GM23248 (cell line): ENCODE measurements around the gene RASSF1. TPM values are rescaled to one million over a fixed set of nuclear protein-coding genes. Genes with fewer than 3 reads are reported as not detected.

Source experiments
- DNase-seq: peaks from one replicate; pipeline ENCODE4 v3.0.0-alpha.2; 2015
- H2AFZ ChIP-seq: fragments of 200-600 bp; sonication (generic); 2 replicates; pipeline ENCODE4 v1.6.1; 2016; ENCODE audit warnings: antibody characterized with exemption
- H3F3A ChIP-seq: fragments of 200-600 bp; sonication (generic); 2 replicates; pipeline ENCODE4 v1.6.1; 2016; ENCODE audit warnings: mild to moderate bottlenecking, antibody characterized with exemption, mixed run types; ENCODE audit not compliant: insufficient read depth
- H3K27ac ChIP-seq: fragments of 200-600 bp; sonication (generic); 2 replicates; pipeline ENCODE4 v1.5.1; 2016; ENCODE audit warnings: mild to moderate bottlenecking
- H3K27me3 ChIP-seq: fragments of 200-600 bp; sonication (generic); replicated peaks from 2 replicates; pipeline ENCODE4 v1.6.1; 2016; ENCODE audit warnings: mild to moderate bottlenecking; ENCODE audit not compliant: insufficient read depth
- H3K36me3 ChIP-seq: fragments of 200-600 bp; sonication (generic); 2 replicates; pipeline ENCODE4 v1.6.1; 2016; ENCODE audit warnings: low read depth, mild to moderate bottlenecking
- H3K4me1 ChIP-seq: fragments of 200-600 bp; sonication (generic); 2 replicates; pipeline ENCODE4 v1.6.1; 2016; ENCODE audit warnings: mild to moderate bottlenecking; ENCODE audit not compliant: insufficient read depth
- H3K4me2 ChIP-seq: fragments of 200-600 bp; sonication (generic); one replicate; pipeline ENCODE4 v1.6.1; 2016; ENCODE audit warnings: mild to moderate bottlenecking; ENCODE audit not compliant: unreplicated experiment
- H3K4me3 ChIP-seq: fragments of 200-600 bp; sonication (generic); 2 replicates; pipeline ENCODE4 v1.5.1; 2016; ENCODE audit warnings: mild to moderate bottlenecking
- H3K79me2 ChIP-seq: fragments of 200-600 bp; sonication (generic); 2 replicates; pipeline ENCODE4 v1.6.1; 2016; ENCODE audit warnings: mild to moderate bottlenecking; ENCODE audit not compliant: insufficient read depth
- H3K9ac ChIP-seq: fragments of 200-600 bp; sonication (generic); 2 replicates; pipeline ENCODE4 v1.6.1; 2016; ENCODE audit warnings: mild to moderate bottlenecking
- H3K9me2 ChIP-seq: fragments of 200-600 bp; sonication (generic); 2 replicates; pipeline ENCODE4 v1.6.1; 2016; ENCODE audit warnings: mixed run types, mild to moderate bottlenecking, moderate library complexity; ENCODE audit not compliant: insufficient read depth
- H3K9me3 ChIP-seq: fragments of 200-600 bp; sonication (generic); one replicate; pipeline ENCODE4 v1.6.1; 2017; ENCODE audit warnings: low read depth
- H4K20me1 ChIP-seq: fragments of 200-600 bp; sonication (generic); 2 replicates; pipeline ENCODE4 v1.6.0; 2016; ENCODE audit not compliant: insufficient read depth
- EZH2 ChIP-seq: fragments of 200-600 bp; sonication (generic); IDR thresholded peaks from 2 replicates; pipeline ENCODE4 v1.6.1; 2018; ENCODE audit warnings: antibody characterized with exemption, mild to moderate bottlenecking; ENCODE audit not compliant: insufficient read depth, poor library complexity, severe bottlenecking
- EZH2phosphoT487 ChIP-seq: fragments of 200-600 bp; sonication (generic); IDR thresholded peaks from 2 replicates; pipeline ENCODE4 v1.6.1; 2018; ENCODE audit warnings: antibody characterized with exemption, moderate library complexity, mild to moderate bottlenecking, low read depth; ENCODE audit not compliant: insufficient read depth
- WGBS, 2 experiments: methylation state at CpG; one replicate each; pipeline ENCODE4 v1.1.6; 2015 to 2017; ENCODE audit warnings: low lambda C conversion rate in 2 of 2, low coverage in 1 of 2; ENCODE audit errors: missing lambda C conversion rate in 2 of 2; 5-methylcytosine and 5-hydroxymethylcytosine counted together
- in situ Hi-C: fragments of 300-500 bp; cut with MboI; formaldehyde crosslinking; loops from 2 replicates; pipeline ENCODE4 v1.15.0; 2020
- polyA plus RNA-seq: library from polyadenylated mRNA; unstranded; fragments of >200 nt; fragmentation: Nextera tagmentation; extraction: Ambion mirVana; gene quantifications from 2 replicates; pipeline ENCODE4 v1.2.1, GENCODE V29; 2016
- total RNA-seq: library from RNA; depleted of rRNA; stranded (reverse); fragments of >200 nt; shearing (Covaris generic); gene quantifications from 2 replicates; pipeline ENCODE4 v1.2.3, GENCODE V29; 2014

The RASSF1 gene
- total and polyA plus RNA-seq, 2 experiments from 2014 or later: 56.4 to 57.5 TPM

GRCh38 chr3:50325497-50326181 lies 15.0 kb downstream of the RASSF1 start:
- Histone ChIP-seq H3K36me3 (peaks cover 16% of the 10 kb centered on the region), H3F3A (peaks cover 24% of the 10 kb centered on the region), H3K9me2 (no peaks in the 10 kb centered on the region), H3K4me3 (no peak overlapping the region), H3K9me3 (no peaks in the 10 kb centered on the region), H3K9ac (no peak overlapping the region), H3K27ac (no peak overlapping the region), H2AFZ (no peak overlapping the region), H3K27me3 (no peaks in the 10 kb centered on the region), H3K4me1 (peaks cover 21% of the 10 kb centered on the region), H3K79me2 (peaks cover 22% of the 10 kb centered on the region), H4K20me1 (no peaks in the 10 kb centered on the region), H3K4me2 (no peak overlapping the region)
- DNase-seq: no peak
- 76 to 87% methylated on average over 11 of the region's 11 CpGs for WGBS, 2 experiments
- in situ Hi-C loops: no loop called here
- TF ChIP-seq EZH2: no peak
- no peak for TF ChIP-seq EZH2phosphoT487

- no peak overlapping the region for H2AFZ ChIP-seq
- H3K4me2 ChIP-seq: no peak overlapping the region
- 58% methylated on average over 2 of the region's 2 CpGs; no CpG with 5 or more reads in 1 of the 2 experiments for WGBS, 2 experiments
- peaks cover 25% of the 10 kb centered on the region for H3K79me2 ChIP-seq
- H3K36me3 ChIP-seq: peaks cover 10% of the 10 kb centered on the region
- peaks cover 19% of the 10 kb centered on the region for H3F3A ChIP-seq
- H3K4me1 ChIP-seq: peaks cover 24% of the 10 kb centered on the region
- no peak overlapping the region for H3K9ac ChIP-seq
- H3K27me3 ChIP-seq: no peaks in the 10 kb centered on the region
- TF ChIP-seq EZH2phosphoT487 (no peak), EZH2 (no peak)
- no peak overlapping the region for H3K4me3 ChIP-seq
- in situ Hi-C loops: no loop called here
- no peaks in the 10 kb centered on the region for H4K20me1 ChIP-seq
- no peak for DNase-seq
- H3K9me3 ChIP-seq: no peaks in the 10 kb centered on the region
- H3K27ac ChIP-seq: no peak overlapping the region
- no peaks in the 10 kb centered on the region for H3K9me2 ChIP-seq
These were observed 15.5 kb downstream of the RASSF1 start for GRCh38 chr3:50325113-50325480.

- H3K79me2 ChIP-seq: peaks cover 30% of the 10 kb centered on the region
- no peak overlapping the region for H3K4me2 ChIP-seq
- H3K4me1 ChIP-seq: peaks cover 26% of the 10 kb centered on the region
- no peak overlapping the region for H3K4me3 ChIP-seq
- DNase-seq: peak; percentile 75
- no peaks in the 10 kb centered on the region for H3K27me3 ChIP-seq
- H3K9ac ChIP-seq: no peak overlapping the region
- no peaks in the 10 kb centered on the region for H4K20me1 ChIP-seq
- H3F3A ChIP-seq: peaks cover 13% of the 10 kb centered on the region
- no peak overlapping the region for H3K27ac ChIP-seq
- 50% methylated on average over 4 of the region's 4 CpGs for WGBS, 2 experiments
- no peak overlapping the region for H2AFZ ChIP-seq
- in situ Hi-C loops: no loop called here
- no peak for TF ChIP-seq EZH2
- no peak for TF ChIP-seq EZH2phosphoT487
- peaks cover 5% of the 10 kb centered on the region for H3K36me3 ChIP-seq
- no peaks in the 10 kb centered on the region for H3K9me2 ChIP-seq
- H3K9me3 ChIP-seq: no peaks in the 10 kb centered on the region
These were observed 16.1 kb downstream of the RASSF1 start for GRCh38 chr3:50324351-50325112.

- Histone ChIP-seq H3K9me3 (no peaks in the 10 kb centered on the region), H3K9me2 (no peaks in the 10 kb centered on the region), H3K4me2 (no peak overlapping the region), H2AFZ (no peak overlapping the region), H3F3A (peaks cover 5% of the 10 kb centered on the region), H3K27me3 (no peaks in the 10 kb centered on the region), H3K4me1 (peaks cover 21% of the 10 kb centered on the region), H3K9ac (no peak overlapping the region), H3K4me3 (no peak overlapping the region), H4K20me1 (no peaks in the 10 kb centered on the region), H3K36me3 (no peaks in the 10 kb centered on the region), H3K79me2 (peaks cover 39% of the 10 kb centered on the region), H3K27ac (no peak overlapping the region)
- no peak for DNase-seq
- in situ Hi-C loops: no loop called here
- TF ChIP-seq EZH2phosphoT487 (no peak), EZH2 (no peak)
- WGBS, 2 experiments: 63 to 65% methylated on average over 5 of the region's 5 CpGs
These were observed 16.9 kb downstream of the RASSF1 start for GRCh38 chr3:50323614-50324199.
